Ascending aorta (tissue), 2 donors: ENCODE results near the gene FOXJ3. TPM values are rescaled to one million over a fixed set of nuclear protein-coding genes. Genes with fewer than 3 reads are reported as not detected.

ENCODE experiments used
- DNase-seq, 2 donors: peaks; one replicate each; pipeline ENCODE4 v3.0.0-alpha.2; 2019; ENCODE audit warnings: low spot score in 2 of 2
- H3K27ac ChIP-seq, 2 donors: fragments of 200-600 bp; sonication (generic); one replicate each; pipeline ENCODE4 v1.5.1; 2016 to 2017; ENCODE audit warnings: mild to moderate bottlenecking in 1 of 2
- H3K27me3 ChIP-seq: fragments of 200-600 bp; sonication (generic); one replicate; pipeline ENCODE4 v1.5.1; 2017
- H3K36me3 ChIP-seq, 2 donors: fragments of 200-600 bp; sonication (generic); one replicate each; pipeline ENCODE4 v1.5.1; 2016
- H3K4me1 ChIP-seq, 2 donors: fragments of 200-600 bp; sonication (generic); one replicate each; pipeline ENCODE4 v1.5.1; 2016 to 2017; ENCODE audit warnings: mild to moderate bottlenecking in 1 of 2
- H3K4me3 ChIP-seq, 2 donors: fragments of 200-600 bp; sonication (generic); one replicate each; pipeline ENCODE4 v1.5.1; 2016 to 2017; ENCODE audit warnings: mild to moderate bottlenecking in 1 of 2
- H3K9me3 ChIP-seq, 2 donors: fragments of 200-600 bp; sonication (generic); one replicate each; pipeline ENCODE4 v1.5.1; 2016
- intact Hi-C: fragments of 100-400 bp; cut with DNase I; formaldehyde crosslinking; loops from one replicate; pipeline ENCODE4 v1.15.1; 2023
- total RNA-seq: library from RNA; depleted of rRNA; stranded (reverse); fragments of >200 nt; gene quantifications from one replicate; pipeline ENCODE4 v1.1.0, GENCODE V29; 2016
- TF ChIP-seq, protein P1 (sequence below), 3 experiments: fragments of 200-600 bp in 2 of 3; fragments of 450-650 bp in 1 of 3; sonication (generic) in 2 of 3; IDR thresholded peaks; one replicate each; pipeline ENCODE4 v1.5.1; 2016 to 2019; ENCODE audit warnings: antibody characterized with exemption in 3 of 3, mild to moderate bottlenecking in 1 of 3, moderate library complexity in 1 of 3

Gene FOXJ3
- total RNA-seq, 1 donor from 2014 or later, result 62.8 TPM

DNA sequence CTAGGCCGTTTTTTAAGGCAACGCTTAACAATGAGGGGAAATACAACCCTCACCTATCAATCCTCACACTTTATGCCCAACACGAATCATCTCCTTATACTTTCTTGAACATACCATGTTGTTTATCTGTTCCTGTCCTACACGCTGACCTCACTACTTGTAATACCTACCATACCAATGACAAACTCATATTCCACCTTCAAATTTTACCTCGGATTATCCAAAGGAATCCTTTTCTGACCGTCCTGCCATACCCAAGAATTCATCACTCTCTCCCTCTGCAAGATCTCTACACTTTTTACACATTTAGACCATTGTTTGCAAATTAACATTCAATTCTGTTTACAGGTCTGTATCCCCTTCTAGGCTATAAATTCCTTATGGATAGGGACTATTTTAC, 106.1 kb downstream of the FOXJ3 start:
- TF ChIP-seq, protein P1, sequence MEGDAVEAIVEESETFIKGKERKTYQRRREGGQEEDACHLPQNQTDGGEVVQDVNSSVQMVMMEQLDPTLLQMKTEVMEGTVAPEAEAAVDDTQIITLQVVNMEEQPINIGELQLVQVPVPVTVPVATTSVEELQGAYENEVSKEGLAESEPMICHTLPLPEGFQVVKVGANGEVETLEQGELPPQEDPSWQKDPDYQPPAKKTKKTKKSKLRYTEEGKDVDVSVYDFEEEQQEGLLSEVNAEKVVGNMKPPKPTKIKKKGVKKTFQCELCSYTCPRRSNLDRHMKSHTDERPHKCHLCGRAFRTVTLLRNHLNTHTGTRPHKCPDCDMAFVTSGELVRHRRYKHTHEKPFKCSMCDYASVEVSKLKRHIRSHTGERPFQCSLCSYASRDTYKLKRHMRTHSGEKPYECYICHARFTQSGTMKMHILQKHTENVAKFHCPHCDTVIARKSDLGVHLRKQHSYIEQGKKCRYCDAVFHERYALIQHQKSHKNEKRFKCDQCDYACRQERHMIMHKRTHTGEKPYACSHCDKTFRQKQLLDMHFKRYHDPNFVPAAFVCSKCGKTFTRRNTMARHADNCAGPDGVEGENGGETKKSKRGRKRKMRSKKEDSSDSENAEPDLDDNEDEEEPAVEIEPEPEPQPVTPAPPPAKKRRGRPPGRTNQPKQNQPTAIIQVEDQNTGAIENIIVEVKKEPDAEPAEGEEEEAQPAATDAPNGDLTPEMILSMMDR (IDR thresholded peaks at IDR 0.05), result no peak
- no peaks in the 10 kb centered on the region for H3K27me3 ChIP-seq
- no peaks in the 10 kb centered on the region for H3K9me3 ChIP-seq
- H3K27ac ChIP-seq, result no peak overlapping the region
- no peak for DNase-seq
- H3K4me3 ChIP-seq, result no peak overlapping the region
- intact Hi-C loops, result no loop called here
- no peaks in the 10 kb centered on the region for H3K36me3 ChIP-seq
- H3K4me1 ChIP-seq, result peaks cover 3 to 4% of the 10 kb centered on the region in 2 donors

DNA sequence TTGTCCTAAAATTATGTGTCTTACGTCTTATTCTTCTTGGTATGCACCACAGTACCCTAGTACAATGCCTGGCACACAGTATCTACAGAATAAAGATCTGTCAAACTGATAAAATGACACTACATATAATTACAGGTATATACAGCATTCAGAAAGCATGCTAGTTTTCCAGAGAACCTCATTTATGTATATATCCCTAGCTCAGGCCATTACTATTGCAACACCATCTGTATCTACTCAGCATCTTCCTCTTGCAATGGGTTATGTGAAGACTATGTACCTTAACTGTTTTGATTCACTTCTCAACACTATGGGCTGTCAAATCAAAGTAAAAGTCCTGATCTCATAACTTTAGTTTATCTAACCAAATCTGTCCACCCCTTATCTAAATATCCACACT, 112.0 kb downstream of the FOXJ3 start:
- TF ChIP-seq, protein P1 (IDR thresholded peaks at IDR 0.05), result no peak
- Histone ChIP-seq H3K27ac (no peak overlapping the region), H3K9me3 (no peaks in the 10 kb centered on the region), H3K27me3 (no peaks in the 10 kb centered on the region), H3K4me1 (peaks cover 3 to 4% of the 10 kb centered on the region in 2 donors), H3K4me3 (no peak overlapping the region), H3K36me3 (no peaks in the 10 kb centered on the region)
- DNase-seq, result no peak
- intact Hi-C loops, result no loop called here

DNA sequence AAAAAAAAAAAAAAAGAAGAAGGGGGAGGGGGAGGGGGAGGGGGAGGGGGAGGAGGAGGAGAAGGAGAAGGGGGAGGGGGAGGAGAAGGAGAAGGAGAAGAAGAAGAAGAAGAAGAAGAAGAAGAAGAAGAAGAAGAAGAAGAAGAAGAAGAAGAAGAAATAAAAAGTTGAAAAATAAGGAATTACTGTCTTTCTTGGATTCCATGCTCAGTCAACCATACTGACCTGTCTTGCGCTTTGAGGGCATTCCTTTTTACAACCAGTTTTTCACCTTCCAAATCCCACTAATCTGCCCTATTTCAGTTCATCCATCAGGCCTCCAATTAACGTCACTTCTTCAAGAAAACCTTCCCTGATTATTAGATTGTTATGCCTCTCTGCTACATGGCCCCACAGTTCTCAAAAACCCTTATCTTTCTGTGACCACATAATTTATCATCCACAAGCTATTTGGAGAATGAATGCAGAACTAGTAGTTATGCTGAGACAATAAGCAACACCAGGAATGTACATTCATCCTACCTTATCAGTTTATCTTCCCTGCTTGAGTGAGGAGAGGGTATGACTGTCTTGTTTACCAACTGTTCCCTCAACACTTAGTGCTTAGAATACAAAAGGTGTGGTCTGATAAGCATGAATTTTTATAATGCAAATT, 113.0 kb downstream of the FOXJ3 start:
- no peak overlapping the region for H3K27ac ChIP-seq
- DNase-seq, result no peak

DNA sequence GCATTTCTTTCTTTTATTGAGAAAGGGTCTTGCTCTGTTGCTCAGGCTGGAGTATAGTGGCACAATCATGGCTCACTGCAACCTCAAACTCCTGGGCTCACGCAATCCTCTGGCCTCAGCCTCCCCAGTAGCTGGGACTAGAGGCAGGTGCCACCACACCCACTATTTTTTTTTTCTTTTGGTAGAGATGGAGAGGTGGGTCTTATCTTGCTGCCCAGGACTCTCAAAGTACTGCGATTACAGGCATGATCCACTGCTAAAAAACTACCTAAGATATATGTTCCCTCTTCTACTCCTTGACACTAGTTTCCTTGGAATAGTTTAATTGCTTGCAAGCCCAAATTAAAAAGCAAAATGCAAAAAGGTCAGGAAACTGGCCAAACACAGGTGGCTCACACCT, 113.6 kb downstream of the FOXJ3 start:
- DNase-seq, result no peak
- intact Hi-C loops, result no loop called here
- no peaks in the 10 kb centered on the region for H3K36me3 ChIP-seq
- H3K27me3 ChIP-seq, result no peaks in the 10 kb centered on the region
- H3K9me3 ChIP-seq, result no peaks in the 10 kb centered on the region
- H3K27ac ChIP-seq, result no peak overlapping the region
- TF ChIP-seq, protein P1 (IDR thresholded peaks at IDR 0.05), result no peak
- H3K4me1 ChIP-seq, result peaks cover 0 to 4% of the 10 kb centered on the region in 2 donors
- H3K4me3 ChIP-seq, result no peak overlapping the region

More for the DNA sequence above, 113.0 kb downstream of the FOXJ3 start:
- H3K9me3 ChIP-seq, result no peaks in the 10 kb centered on the region
- H3K4me3 ChIP-seq, result no peak overlapping the region
- no peaks in the 10 kb centered on the region for H3K27me3 ChIP-seq
- intact Hi-C loops, result no loop called here
- TF ChIP-seq, protein P1 (IDR thresholded peaks at IDR 0.05), result no peak
- peaks cover 3 to 4% of the 10 kb centered on the region in 2 donors for H3K4me1 ChIP-seq
- H3K36me3 ChIP-seq, result no peaks in the 10 kb centered on the region

DNA sequence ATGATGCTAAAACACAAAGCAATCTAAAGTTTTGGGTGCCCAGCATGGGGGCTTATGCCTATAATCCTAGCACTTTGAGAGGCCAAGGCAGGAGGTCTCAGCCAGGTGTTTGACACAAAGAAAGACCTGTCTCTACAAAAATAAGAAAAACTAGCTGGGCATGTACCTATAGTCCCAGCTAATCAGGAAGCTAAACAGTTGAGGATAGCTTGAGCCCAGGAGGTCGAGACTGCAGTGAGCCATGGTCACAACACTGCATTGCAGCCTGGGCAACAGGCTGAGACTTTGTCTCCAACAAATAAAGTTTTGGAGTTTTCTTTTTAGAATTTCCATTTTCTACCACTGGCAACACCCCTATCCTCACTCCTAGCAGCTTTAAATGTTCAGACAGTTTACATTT, 115.4 kb downstream of the FOXJ3 start:
- no peaks in the 10 kb centered on the region for H3K9me3 ChIP-seq
- DNase-seq, result no peak
- no peak overlapping the region for H3K4me3 ChIP-seq
- no peak overlapping the region for H3K27ac ChIP-seq
- H3K27me3 ChIP-seq, result no peaks in the 10 kb centered on the region
- peaks cover 0 to 3% of the 10 kb centered on the region in 2 donors for H3K4me1 ChIP-seq
- TF ChIP-seq, protein P1 (IDR thresholded peaks at IDR 0.05), result no peak
- intact Hi-C loops, result no loop called here
- H3K36me3 ChIP-seq, result no peaks in the 10 kb centered on the region
